NT2/D1 (cell line): ENCODE measurements around the gene AQP1.

Source experiments
- SUZ12 ChIP-seq: IDR thresholded peaks from 2 replicates; pipeline ENCODE4 v1.6.1; 2011; ENCODE audit not compliant: insufficient read length, insufficient read depth; ENCODE audit errors: extremely low read depth
- YY1 ChIP-seq: IDR thresholded peaks from 2 replicates; pipeline ENCODE4 v1.6.1; 2011; ENCODE audit not compliant: insufficient read length, insufficient read depth
- ZNF274 ChIP-seq: IDR thresholded peaks from 2 replicates; pipeline ENCODE4 v1.6.1; 2011; ENCODE audit warnings: mild to moderate bottlenecking, low read depth, low read length

- no peak for TF ChIP-seq ZNF274
- no peak for TF ChIP-seq YY1
- no peak for TF ChIP-seq SUZ12
Measured at GRCh38 chr7:30890226-30890625, 21.4 kb upstream of the AQP1 start.
